Measurements from ENCODE around the gene TACC3.

The TACC3 gene

DNA sequence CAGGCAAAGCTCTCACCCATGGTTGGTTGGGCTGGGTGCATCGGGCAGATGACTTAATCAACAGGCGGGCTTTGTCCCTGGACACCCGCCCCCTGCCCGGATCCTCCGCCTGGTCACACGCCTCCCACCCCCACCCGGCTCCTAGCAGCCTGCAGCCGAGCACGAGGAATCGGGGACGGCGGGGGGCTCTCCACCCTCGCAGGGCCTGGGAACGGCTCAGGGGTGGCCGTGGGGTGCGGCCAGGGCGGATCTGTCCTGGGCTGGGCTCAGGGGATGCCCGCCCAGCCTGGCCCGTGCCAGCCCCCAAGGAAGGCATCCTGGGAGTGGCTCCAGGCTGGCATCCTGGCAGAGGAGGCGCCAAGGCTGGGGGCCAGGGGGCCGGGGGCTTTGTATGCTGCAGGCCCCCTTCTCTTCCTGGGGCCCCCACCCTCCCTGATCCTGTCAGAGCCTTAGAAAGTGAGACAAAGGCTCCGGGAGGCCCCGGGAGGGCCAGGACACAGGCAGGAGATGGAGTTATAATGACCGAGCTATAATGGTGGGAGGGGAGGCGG lies 39.3 kb downstream of the TACC3 start:
- DNase-seq (ENCODE audit: low spot score) = no peak

DNA sequence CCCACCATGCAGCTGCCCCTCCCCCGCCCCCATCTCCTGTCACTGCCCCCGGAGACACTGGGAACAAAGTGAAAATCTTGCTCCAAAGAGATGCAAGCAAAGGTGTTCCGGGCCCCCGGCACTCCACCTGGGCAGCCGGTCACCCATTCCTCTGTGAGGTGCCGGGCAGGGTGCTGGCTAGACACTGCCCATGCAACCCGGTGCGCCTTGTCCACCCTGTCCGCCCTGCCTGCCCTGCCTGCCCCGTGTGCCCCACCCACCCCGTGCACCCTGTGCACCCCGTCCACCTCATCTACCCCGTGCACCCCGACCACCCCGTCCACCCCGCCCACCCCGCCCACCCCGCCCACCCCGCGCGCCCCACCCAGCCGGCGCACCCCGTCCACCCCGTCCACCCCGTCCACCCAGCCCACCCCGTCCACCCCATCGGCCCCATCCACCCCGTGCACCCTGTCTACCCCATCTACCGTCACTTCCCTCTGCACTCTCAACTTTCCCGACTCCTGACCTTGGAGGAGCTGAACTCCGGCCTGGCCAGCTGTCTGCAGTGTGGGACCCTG lies 39.9 kb downstream of the TACC3 start:
- no peak for DNase-seq (ENCODE audit: low spot score)

DNA sequence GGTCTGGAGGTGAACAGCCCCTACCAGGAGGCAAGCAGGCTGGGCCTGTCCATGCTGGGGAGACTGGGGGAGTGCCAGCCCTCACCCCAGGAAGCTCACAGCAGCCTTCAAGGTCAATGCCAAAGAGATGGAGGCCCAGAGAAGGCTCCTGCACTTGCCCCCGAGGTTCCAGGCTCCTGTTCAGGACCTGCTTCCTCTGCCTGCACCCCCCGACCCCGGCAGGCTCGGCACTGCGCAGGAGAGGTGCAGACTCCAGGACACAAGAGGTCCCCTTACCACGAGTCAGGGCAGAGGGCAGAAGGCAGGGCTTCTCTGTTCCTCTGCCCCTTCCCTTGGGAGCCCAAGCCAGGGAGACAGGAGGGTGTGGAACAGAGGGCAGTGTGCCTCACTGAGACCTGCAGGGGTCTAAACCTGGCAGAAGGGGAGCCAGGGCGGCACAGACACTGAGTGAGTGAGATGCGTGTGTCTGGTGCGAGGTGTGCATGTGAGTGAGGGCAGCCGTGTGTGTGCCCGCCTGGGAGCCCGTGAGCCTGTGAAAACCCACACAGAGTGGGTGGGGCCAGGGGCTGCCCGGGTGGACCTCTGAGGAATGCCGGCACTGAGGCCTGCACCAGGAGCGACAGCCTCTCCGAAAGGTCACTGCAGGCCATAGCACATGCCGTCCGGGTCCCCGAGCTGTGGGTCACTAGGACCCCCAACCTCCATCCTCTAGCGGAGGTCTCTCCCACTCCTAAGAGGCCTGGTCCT lies 41.1 kb downstream of the TACC3 start:
- no peak for DNase-seq (ENCODE audit: low spot score)

DNA sequence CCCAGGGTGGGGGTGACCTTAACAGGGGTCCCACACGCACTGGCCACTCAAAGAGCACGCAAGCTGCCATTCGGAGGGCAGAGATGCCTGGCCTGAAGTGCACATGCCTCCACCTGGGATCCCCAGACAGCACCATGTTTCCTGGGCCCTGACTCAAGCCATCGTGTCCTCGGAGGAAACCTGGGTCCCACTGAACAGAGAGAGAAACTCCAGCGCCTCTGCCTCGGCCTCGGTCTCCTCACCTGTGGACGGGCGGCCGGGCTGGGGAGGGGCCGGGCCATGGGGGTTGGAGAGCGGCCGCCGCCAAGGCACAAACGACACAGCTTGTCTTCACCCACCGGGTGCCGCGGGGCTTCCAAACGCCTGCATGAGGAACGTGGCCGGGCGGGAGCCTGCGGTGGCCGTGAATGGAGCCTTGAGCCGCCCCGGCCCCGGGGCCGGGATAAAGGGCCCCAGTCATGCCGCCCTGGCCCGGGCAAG lies 41.8 kb downstream of the TACC3 start:
- DNase-seq (ENCODE audit: low spot score) = no peak

DNA sequence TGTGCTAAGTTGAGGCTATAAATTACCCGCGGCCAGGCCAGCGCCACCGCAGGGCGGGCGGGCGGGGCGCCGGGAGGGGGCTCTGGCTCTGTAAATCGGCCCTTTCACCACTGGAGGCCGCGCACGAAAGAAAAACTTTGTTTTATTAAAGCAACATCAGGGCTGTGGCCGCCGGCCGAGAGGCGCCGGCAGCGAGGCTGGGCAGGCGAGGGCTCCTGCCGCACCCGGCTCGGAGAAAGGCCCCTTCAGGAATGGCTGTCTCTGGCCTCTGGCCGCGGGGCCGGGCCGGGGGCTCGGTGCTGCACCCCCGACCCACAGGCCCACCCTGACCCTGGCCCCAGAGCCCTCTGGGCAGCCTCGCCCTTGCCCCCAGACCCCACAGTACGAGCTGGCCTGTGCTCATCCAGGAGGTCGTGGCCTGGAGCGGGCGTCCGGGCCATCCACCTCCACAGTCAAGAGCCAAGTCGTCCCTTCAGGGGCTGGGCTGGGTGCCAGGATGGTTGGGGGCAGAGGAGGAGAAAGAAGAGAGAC lies 42.3 kb downstream of the TACC3 start:
- peak; percentile 58 for DNase-seq (ENCODE audit: low spot score)

DNA sequence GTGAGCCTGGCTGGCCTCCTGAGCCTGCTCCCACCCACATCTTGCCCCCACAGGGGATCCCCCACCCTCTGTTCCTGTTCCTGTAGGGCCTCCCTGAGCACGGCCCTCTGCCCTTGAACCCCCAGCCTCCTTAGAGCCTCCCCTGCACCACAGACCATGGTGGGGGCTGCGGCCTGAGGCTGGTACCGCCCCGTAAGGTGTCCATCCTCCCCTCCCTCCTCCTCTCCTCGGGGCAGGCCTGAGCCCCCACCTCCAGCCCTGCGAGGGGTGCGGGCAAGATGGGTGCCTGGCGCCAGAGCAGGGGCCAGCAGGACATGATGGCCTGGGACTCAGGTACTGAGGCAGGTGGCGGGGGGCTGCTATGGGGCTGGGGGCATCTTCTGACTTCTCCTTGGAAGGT lies 43.3 kb downstream of the TACC3 start:
- DNase-seq (ENCODE audit: low spot score) = no peak

DNA sequence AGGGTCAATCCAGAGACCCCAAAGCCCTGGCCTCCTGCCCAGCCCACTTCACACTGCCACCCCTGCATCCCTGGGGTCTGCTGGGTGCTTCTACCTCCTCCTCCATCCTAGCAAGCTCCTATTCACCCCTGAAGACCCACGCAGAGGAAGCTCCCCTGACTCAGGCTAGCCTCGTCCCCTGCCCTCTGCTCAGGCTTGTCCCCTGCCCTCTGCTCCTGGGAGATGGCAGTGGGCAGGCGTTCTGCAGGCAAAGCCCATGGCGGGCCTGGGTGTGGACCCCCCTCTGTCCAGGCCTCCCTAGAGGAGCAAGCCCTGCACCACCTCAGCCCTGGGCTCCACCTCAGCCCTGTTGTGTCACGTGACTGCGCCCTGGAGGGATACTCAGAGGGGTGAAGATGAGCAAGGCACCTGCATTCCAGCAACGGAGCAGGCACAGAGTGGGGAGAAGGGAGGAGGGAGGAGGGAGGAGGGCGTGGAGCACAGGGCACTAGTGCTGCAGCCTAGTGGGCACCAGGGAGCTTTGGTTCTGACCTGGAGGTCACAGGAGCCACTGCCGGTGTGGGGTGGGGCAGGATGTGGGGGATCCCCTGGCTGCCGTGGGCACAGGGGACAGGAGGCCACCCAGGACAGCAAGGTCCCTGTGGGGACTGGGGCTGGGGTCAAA lies 44.2 kb downstream of the TACC3 start:
- no peak for DNase-seq (ENCODE audit: low spot score)

- no peak for DNase-seq (ENCODE audit: low spot score)
Observed at GRCh38 chr4:1766106-1767060, 45.1 kb downstream of the TACC3 start.

DNA sequence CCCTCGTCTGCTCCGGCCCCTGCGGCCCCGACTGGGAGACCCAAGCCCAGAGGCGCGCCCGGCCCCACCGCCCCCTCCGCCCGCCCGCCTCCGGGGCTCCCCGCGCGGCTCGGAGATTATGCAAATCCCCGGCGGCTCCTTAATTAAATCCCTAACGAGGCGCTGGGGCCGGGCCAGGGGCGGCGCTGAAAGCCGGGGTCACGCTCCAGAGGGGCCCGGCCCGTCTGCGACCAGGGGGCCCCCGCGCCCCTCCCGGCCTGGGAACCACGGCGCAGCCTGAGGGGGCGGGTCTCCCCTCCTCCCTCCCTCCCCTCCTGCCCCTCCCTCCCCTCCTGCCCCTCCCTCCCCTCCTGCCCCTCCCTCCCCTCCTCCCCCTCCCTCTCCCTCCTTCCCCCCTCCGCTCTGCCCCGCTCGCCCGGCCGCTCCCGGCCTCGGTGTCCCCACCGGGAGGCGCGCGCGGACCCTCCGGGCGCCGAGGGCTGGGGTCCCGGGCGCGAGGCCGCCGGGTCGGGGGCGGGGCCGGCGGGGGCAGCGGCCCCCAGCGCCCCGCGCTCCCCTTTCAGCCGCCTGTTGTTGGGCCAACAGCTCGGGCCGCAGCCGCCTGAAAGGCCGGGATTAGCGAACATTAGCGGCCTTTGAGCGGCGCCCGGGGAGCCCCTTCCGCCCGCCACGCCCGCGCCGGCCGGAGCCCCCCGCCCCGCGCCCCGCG lies 45.9 kb downstream of the TACC3 start:
- no peak for DNase-seq (ENCODE audit: low spot score)

DNA sequence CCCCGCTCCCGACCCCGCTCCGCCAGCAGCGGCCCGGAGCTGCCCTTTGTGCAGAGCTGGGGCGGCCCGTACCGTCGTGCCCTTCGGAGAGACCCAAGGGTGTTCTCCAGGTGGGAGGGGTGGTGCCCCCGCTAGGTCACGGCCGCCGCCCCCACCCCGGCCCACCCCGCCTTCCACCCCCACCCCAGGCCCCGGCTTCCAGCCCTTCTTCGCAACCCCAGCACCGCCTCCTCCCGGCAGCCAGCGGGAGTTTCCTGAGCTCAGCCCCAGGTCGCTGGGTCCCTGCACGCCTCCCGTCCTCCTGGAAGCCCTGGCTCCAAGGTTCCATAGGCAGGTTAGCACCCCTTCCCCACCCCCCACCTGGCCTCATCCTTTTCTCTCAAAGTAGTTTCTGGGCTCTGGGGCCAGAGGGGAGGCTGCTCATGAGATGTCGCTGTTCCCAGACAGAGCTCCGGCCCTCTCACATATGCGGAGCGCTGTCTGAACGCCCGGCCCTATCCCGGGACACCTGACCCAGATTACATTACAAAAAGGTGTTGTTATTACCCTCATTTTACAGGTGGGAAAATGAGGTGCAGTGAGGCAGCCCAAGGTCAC lies 46.5 kb downstream of the TACC3 start:
- no peak for DNase-seq (ENCODE audit: low spot score)

DNA sequence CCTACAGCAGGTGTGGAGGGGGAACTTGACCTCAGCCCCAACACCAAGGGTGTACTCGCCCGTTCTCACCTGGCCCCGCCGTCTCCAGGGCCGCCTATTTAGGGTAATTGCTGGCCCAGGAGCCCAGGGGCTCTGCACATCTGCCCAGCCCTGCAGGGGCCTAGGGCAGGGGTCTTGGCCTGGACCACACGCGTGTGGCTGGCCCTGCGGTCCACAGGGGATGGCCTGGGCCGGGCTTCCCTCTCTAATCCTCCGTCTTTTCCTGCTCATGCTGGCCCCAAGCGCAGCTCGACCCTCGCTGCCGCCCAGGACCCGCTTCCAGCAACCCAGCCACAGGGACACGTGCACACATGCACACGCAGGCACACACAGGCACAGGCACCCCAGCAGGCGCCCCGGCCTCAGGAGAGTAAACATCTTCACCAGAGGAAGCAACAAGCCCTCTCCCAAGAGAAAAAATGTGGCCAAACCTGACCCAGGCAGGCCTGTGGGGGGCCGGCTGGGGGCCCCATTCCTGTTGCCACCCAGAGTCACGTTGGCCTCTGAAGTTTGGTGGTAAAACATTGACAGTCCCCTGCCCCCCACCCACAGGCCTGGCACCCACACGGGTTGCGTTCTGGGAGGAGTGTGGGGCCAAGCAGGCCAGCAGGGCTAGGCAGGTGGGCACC lies 47.2 kb downstream of the TACC3 start:
- DNase-seq (ENCODE audit: low spot score) = no peak

DNA sequence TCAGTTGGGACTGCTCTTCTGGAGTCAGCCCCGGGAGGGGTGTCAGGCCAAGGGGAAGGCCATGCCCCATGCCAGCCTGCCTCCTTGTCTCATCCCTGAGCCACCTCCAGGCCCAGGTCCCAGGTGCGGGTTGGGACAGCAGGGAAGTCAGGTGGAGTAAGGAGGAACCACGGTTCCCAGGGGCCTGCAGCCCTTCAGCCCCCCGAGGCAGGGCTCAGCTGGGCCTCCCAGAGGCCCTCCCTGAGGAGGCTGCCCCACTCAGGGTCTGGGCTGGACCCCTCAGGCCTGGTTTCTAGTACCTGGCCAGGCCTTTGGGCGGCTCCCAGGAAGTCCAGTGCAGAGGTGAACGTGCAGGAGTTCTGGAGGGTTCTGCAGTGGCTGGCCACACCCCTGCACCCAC lies 48.4 kb downstream of the TACC3 start:
- no peak for DNase-seq (ENCODE audit: low spot score)

DNA sequence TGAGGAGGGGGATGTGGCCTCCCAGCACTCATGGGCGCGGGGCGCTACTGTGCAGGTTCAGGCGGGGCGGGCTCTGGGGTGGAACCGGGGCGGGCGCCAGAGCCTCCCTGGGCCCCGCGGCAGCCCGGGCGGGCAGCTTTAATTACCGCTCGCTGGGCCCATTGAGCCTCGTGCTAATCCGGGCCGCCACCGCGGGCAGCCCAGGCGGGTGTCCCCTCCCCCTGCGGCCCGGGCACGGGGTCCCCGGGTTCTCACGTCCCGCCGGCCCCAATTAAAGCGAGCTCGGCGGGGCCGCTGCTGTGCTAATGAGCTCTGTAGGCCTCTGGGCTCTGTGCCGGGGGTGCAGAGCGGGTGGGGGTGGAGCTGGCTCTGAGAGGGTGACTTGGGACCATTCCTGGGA lies 48.9 kb downstream of the TACC3 start:
- no peak for DNase-seq (ENCODE audit: low spot score)

GRCh38 chr4:1770791-1771231 lies 49.5 kb downstream of the TACC3 start:
- no peak for DNase-seq (ENCODE audit: low spot score)

DNA sequence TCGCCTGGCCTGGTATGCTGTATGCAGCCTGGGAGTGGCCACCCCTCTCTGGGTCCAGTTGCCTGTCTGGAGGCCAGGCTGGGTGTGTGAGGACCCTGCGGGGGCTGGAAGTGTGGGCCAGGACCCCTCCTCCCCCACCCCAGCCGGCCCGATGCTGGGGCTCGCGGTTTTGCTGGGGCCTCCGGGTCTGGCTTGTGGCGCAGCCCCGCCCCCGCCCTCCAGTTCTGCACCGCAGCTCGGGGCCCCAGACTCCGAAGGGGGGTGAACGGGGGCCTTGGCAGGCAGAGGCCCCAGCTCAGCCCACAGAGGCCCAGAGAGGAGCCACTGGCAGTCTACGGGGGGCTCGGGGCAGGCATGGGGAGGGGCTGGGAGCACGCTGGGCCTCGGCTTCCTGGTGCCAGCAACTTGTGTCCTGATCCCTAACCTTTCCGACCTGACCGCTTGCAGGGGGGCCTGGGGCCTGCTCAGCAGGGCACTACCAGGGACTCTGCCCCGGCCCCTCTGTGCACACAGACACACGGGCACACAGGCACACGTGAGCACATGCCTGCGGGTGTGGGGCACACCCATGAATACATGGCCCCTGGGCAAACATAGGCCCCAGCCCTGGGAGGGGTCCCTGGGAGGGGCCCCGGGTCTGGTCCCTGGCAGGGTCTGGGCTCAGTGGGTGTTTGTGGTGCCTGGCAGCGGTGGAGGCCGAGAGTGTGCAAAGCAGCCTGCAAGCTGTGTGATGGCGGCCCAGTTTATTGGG lies 50.4 kb downstream of the TACC3 start:
- DNase-seq (ENCODE audit: low spot score) = no peak

DNA sequence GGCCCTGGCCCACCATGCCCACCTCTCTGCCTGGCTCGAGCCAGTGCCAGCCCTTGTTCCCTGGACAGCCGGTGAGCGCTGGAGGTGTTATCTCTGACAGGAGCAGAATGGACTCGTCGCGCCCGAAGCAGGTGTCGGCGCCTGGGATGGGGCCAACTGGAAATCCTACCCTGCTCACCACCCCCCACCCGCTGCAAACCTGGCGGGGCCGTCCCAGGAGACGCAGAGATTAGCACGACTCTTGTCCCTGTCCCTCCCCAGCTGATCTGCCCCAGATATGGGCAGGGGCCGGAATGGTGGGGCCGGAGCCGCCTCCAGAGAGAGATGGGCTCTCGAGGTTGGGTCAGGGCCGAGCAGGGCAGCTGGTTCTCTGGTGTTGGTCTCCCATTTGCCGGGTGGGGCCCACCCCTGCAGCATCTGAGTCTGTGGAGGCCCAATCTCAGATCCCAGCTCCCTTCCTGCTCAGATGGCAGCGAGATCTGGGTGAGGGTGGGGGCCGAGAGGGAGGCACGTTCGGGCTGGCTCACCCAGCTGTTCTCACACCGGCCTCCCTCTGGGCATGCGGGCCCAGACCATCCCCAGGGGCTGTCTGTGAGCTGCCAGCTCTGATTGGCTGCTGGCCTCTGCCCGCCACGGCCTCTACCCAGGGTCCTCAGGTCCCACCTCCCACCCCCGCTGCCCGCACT lies 51.7 kb downstream of the TACC3 start:
- no peak for DNase-seq (ENCODE audit: low spot score)

- no peak for DNase-seq (ENCODE audit: low spot score)
Observed at GRCh38 chr4:1773754-1774153, 52.4 kb downstream of the TACC3 start.

GRCh38 chr4:1775731-1776500 lies 54.6 kb downstream of the TACC3 start:
- peak; percentile 84 for DNase-seq (ENCODE audit: low spot score)

All from globus pallidus (tissue), 1 donor.